ENCODE data around the gene USP36. TPM values are rescaled to one million over a fixed set of nuclear protein-coding genes. Genes with fewer than 3 reads are reported as not detected.
A peak's percentile ranks its signal among the peaks of the same experiment; 100 is the strongest.

USP36 gene
- total RNA-seq, 2 experiments from 2014 or later: 47.2 to 144 TPM

GRCh38 chr17:78823282-78824046 is 17.1 kb downstream of the USP36 start:
- Histone ChIP-seq H3K9me3 (ENCODE audit: low read length) (no peaks in the 10 kb centered on the region), H2AFZ (ENCODE audit: low read length) (no peak overlapping the region), H4K20me1 (ENCODE audit: insufficient read depth, low read length) (0 out of 2 replicates have a peak, but pooled peaks cover 3% of the 10 kb centered on the region), H3K4me1 (ENCODE audit: insufficient read depth, low read length, poor library complexity, severe bottlenecking) (no peaks in the 10 kb centered on the region), H3K4me3 (ENCODE audit: low read depth, low read length, poor library complexity, severe bottlenecking) (no peak overlapping the region), H3K36me3 (ENCODE audit: insufficient read depth, low read length) (peaks cover 95% of the 10 kb centered on the region), H3K27ac (ENCODE audit: low read depth, low read length, poor library complexity, severe bottlenecking) (no peak overlapping the region), H3K9me2 (ENCODE audit: insufficient read depth, low read length) (no peaks in the 10 kb centered on the region), H3K79me2 (ENCODE audit: insufficient read depth, low read depth, low read length) (no peaks in the 10 kb centered on the region), H3K4me2 (ENCODE audit: low read length) (no peak overlapping the region)
- DNase-seq (ENCODE audit: low spot score): no peak
- ChIA-PET CTCF (ENCODE audit: unreplicated experiment) (no interaction called here), POLR2A (interaction anchor here (0.8 kb wide), 1 partner anchor 8 kb away, joined by 3 read pairs; no protein-coding TSS in a partner anchor)
- BruUV-seq (replicated peaks): no TSS peak
- intact Hi-C loops (cut with micrococcal nuclease; ENCODE audit: unreplicated experiment): no loop called here
- TF ChIP-seq, protein P1, sequence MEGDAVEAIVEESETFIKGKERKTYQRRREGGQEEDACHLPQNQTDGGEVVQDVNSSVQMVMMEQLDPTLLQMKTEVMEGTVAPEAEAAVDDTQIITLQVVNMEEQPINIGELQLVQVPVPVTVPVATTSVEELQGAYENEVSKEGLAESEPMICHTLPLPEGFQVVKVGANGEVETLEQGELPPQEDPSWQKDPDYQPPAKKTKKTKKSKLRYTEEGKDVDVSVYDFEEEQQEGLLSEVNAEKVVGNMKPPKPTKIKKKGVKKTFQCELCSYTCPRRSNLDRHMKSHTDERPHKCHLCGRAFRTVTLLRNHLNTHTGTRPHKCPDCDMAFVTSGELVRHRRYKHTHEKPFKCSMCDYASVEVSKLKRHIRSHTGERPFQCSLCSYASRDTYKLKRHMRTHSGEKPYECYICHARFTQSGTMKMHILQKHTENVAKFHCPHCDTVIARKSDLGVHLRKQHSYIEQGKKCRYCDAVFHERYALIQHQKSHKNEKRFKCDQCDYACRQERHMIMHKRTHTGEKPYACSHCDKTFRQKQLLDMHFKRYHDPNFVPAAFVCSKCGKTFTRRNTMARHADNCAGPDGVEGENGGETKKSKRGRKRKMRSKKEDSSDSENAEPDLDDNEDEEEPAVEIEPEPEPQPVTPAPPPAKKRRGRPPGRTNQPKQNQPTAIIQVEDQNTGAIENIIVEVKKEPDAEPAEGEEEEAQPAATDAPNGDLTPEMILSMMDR (conservative IDR thresholded peaks at IDR 0.05; ENCODE audit: low read length): peak; percentile 69
- TF ChIP-seq EZH2phosphoT487 (IDR thresholded peaks at IDR 0.05; ENCODE audit: borderline replicate concordance, low read depth, low read length): no peak

DNA sequence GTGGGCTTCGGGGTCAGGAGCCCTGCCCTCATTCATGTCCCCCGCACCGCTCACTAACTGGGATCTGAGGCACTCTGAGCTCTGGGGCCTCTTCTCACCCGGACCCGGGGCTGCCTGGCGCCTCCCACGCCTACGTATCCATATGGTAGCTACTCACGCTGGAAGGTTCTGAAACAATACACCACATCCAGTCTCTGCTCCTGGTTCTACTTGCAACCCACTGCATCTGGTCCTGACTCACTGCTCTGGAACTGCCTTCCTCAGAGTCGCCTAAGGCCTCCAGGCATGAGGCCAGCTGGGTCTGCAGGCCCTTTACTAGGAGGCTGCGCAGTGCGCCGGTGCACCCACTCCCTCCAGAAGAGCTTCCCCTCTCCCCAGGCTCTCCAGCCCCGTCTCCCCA is 18.1 kb downstream of the USP36 start:
- Histone ChIP-seq H3K27ac (ENCODE audit: low read depth, low read length, poor library complexity, severe bottlenecking) (no peak overlapping the region), H3K4me2 (ENCODE audit: low read length) (no peak overlapping the region), H3K4me1 (ENCODE audit: insufficient read depth, low read length, poor library complexity, severe bottlenecking) (no peaks in the 10 kb centered on the region), H4K20me1 (ENCODE audit: insufficient read depth, low read length) (0 out of 2 replicates have a peak, but pooled peaks cover 3% of the 10 kb centered on the region), H3K36me3 (ENCODE audit: insufficient read depth, low read length) (peaks cover 95% of the 10 kb centered on the region), H3K79me2 (ENCODE audit: insufficient read depth, low read depth, low read length) (no peaks in the 10 kb centered on the region), H2AFZ (ENCODE audit: low read length) (no peak overlapping the region), H3K9me2 (ENCODE audit: insufficient read depth, low read length) (no peaks in the 10 kb centered on the region), H3K4me3 (ENCODE audit: low read depth, low read length, poor library complexity, severe bottlenecking) (no peak overlapping the region), H3K9me3 (ENCODE audit: low read length) (no peaks in the 10 kb centered on the region)
- ChIA-PET POLR2A (interaction anchor here (0.7 to 1.0 kb wide), 2 partner anchors 9 to 112 kb away, joined by 4 read pairs; no protein-coding TSS in a partner anchor), CTCF (ENCODE audit: unreplicated experiment) (no interaction called here)
- TF ChIP-seq EZH2phosphoT487 (IDR thresholded peaks at IDR 0.05; ENCODE audit: borderline replicate concordance, low read depth, low read length): no peak
- TF ChIP-seq, protein P1 (conservative IDR thresholded peaks at IDR 0.05; ENCODE audit: low read length): no peak
- DNase-seq (ENCODE audit: low spot score): no peak
- BruUV-seq (replicated peaks): no TSS peak
- intact Hi-C loops (cut with micrococcal nuclease; ENCODE audit: unreplicated experiment): no loop called here

DNA sequence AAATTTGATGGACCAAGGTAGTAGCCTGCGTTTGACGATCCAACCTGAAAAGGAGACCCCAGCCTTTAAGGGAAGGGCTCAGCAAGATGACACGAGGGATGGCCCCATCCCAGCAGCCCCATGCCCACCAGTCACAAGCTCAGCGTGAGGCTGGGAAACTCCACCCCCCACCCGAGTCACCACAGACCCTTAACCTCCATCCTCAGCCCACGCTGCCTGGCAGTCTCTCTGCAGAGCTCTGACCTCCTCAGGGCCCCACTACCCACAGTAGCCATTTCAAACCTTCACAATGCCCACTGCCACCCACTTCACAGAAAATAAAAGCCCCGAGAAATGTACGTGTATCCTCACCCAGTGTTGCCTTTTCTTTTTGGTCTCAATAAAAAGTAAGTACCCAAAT is 18.7 kb downstream of the USP36 start:
- Histone ChIP-seq H4K20me1 (ENCODE audit: insufficient read depth, low read length) (0 out of 2 replicates have a peak, but pooled peaks cover 3% of the 10 kb centered on the region), H2AFZ (ENCODE audit: low read length) (no peak overlapping the region), H3K4me2 (ENCODE audit: low read length) (no peak overlapping the region), H3K4me1 (ENCODE audit: insufficient read depth, low read length, poor library complexity, severe bottlenecking) (no peaks in the 10 kb centered on the region), H3K9me2 (ENCODE audit: insufficient read depth, low read length) (no peaks in the 10 kb centered on the region), H3K36me3 (ENCODE audit: insufficient read depth, low read length) (peaks cover 96% of the 10 kb centered on the region), H3K27ac (ENCODE audit: low read depth, low read length, poor library complexity, severe bottlenecking) (no peak overlapping the region), H3K4me3 (ENCODE audit: low read depth, low read length, poor library complexity, severe bottlenecking) (no peak overlapping the region), H3K9me3 (ENCODE audit: low read length) (no peaks in the 10 kb centered on the region), H3K79me2 (ENCODE audit: insufficient read depth, low read depth, low read length) (no peaks in the 10 kb centered on the region)
- no TSS peak for BruUV-seq (replicated peaks)
- no peak for DNase-seq (ENCODE audit: low spot score)
- ChIA-PET POLR2A (interaction anchor here (0.7 to 1.0 kb wide), 2 partner anchors 10 to 111 kb away, joined by 4 read pairs; no protein-coding TSS in a partner anchor), CTCF (ENCODE audit: unreplicated experiment) (no interaction called here)
- no peak for TF ChIP-seq EZH2phosphoT487 (IDR thresholded peaks at IDR 0.05; ENCODE audit: borderline replicate concordance, low read depth, low read length)
- TF ChIP-seq, protein P1 (conservative IDR thresholded peaks at IDR 0.05; ENCODE audit: low read length): no peak
- intact Hi-C loops (cut with micrococcal nuclease; ENCODE audit: unreplicated experiment): no loop called here

Data from OCI-LY7 (cell line).